Right ventricle myocardium inferior (tissue), 1 donor: ENCODE measurements around the gene LYPD3. TPM values are rescaled to one million over a fixed set of nuclear protein-coding genes. Genes with fewer than 3 reads are reported as not detected.
"Not testable (repeated sequence)": the region's sequence is repeated elsewhere in the genome, so short reads cannot be mapped to it uniquely, and the experiment has no call there.

Experiments
- ATAC-seq: fragments of 200-7000 bp; cut with Tn5 transposase; one replicate; pipeline ENCODE4 v1.9.1; 2020; ENCODE audit warnings: mild to moderate bottlenecking, moderate library complexity
- DNase-seq: peaks from one replicate; pipeline ENCODE4 v3.0.0; 2021; ENCODE audit errors: missing footprints
- intact Hi-C: fragments of 100-400 bp; cut with DNase I; formaldehyde crosslinking; loops from one replicate; pipeline ENCODE4 v1.11.0; 2022
- long read RNA-seq: library from polyadenylated mRNA; unstranded; transcript quantifications from one replicate; pipeline ENCODE4 v2.0.0, GENCODE V29; 2021
- total RNA-seq: library from RNA; stranded (reverse); fragmentation: NEBNext Ultra II Directional; extraction: Animal tissue kit (Norgen Biotek cat#: 25700); gene quantifications from one replicate; pipeline ENCODE4 v1.2.1, GENCODE V29; 2021
- donor health status: DM: no; HTN: yes; CAD: no; lungs with severe emphysema.

LYPD3 gene
- total RNA-seq = 0.19 TPM
- long read RNA-seq = 0 reads

GRCh38 chr19:43465468-43466120, at the start of gene LYPD3:
TSS of gene LYPD3 (minus strand) at chr19:43465608. CDS start at chr19:43465571, 37 bp downstream.
- no peak for ATAC-seq
- intact Hi-C loops = loop anchor here (10.0 kb wide), 1 partner anchor 129 kb away; the partner anchor contains the start of genes IRGQ and ZNF576
- DNase-seq = peak; percentile 53

- intact Hi-C loops, ATAC-seq: not testable (repeated sequence)
Observed at GRCh38 chr19:43512399-43512798, 47.0 kb upstream of the LYPD3 start.

GRCh38 chr19:43511324-43511723, 45.9 kb upstream of the LYPD3 start:
- intact Hi-C loops = no loop called here
- DNase-seq (no peak), ATAC-seq (no peak)

More at GRCh38 chr19:43512399-43512798, 47.0 kb upstream of the LYPD3 start:
- not testable (repeated sequence) for DNase-seq

GRCh38 chr19:43510713-43511112, 45.3 kb upstream of the LYPD3 start:
- DNase-seq = no peak
- intact Hi-C loops = no loop called here
- ATAC-seq = no peak

- ATAC-seq = no peak
- no peak for DNase-seq
- intact Hi-C loops = no loop called here
Observed at GRCh38 chr19:43507880-43508279, 42.5 kb upstream of the LYPD3 start.

- intact Hi-C loops = no loop called here
Observed at GRCh38 chr19:43506629-43507028, 41.2 kb upstream of the LYPD3 start.

GRCh38 chr19:43505941-43506340, 40.5 kb upstream of the LYPD3 start:
- ATAC-seq = no peak
- DNase-seq = no peak
- intact Hi-C loops = loop anchor here (2.0 kb wide), 1 partner anchor 43 kb away; no protein-coding TSS in a partner anchor

More at GRCh38 chr19:43506629-43507028, 41.2 kb upstream of the LYPD3 start:
- ATAC-seq (no peak), DNase-seq (no peak)

- ATAC-seq (no peak), DNase-seq (no peak)
- intact Hi-C loops = loop anchor here (2.0 kb wide), 1 partner anchor 42 kb away; no protein-coding TSS in a partner anchor
Observed at GRCh38 chr19:43505186-43505456, 39.7 kb upstream of the LYPD3 start.

GRCh38 chr19:43504426-43505185, 39.2 kb upstream of the LYPD3 start, which contains the start of gene PHLDB3:
TSS of gene PHLDB3 (minus strand) at chr19:43504746. CDS start at chr19:43504118, 628 bp downstream.
- DNase-seq (peak; percentile 67), ATAC-seq (peak; percentile 9)
- intact Hi-C loops = loop anchor here (2.0 kb wide), 1 partner anchor 42 kb away; no protein-coding TSS in a partner anchor

- peak; percentile 99 for ATAC-seq
- intact Hi-C loops = loop anchor here (2.0 kb wide), 1 partner anchor 41 kb away; no protein-coding TSS in a partner anchor
- DNase-seq = peak; percentile 98
Observed at GRCh38 chr19:43503501-43504425, 38.4 kb upstream of the LYPD3 start.

- intact Hi-C loops = no loop called here
- DNase-seq (no peak), ATAC-seq (no peak)
Observed at GRCh38 chr19:43502419-43502976, 37.1 kb upstream of the LYPD3 start.

GRCh38 chr19:43501661-43502418, 36.4 kb upstream of the LYPD3 start:
- ATAC-seq (no peak), DNase-seq (no peak)
- intact Hi-C loops = no loop called here

GRCh38 chr19:43499042-43499441, 33.6 kb upstream of the LYPD3 start:
- intact Hi-C loops = no loop called here
- DNase-seq (no peak), ATAC-seq (no peak)

- intact Hi-C loops = no loop called here
- DNase-seq (no peak), ATAC-seq (peak; percentile 72)
Observed at GRCh38 chr19:43498233-43498842, 32.9 kb upstream of the LYPD3 start.

- intact Hi-C loops = loop anchor here (2.0 kb wide), 1 partner anchor 22 kb away; no protein-coding TSS in a partner anchor
- ATAC-seq (no peak), DNase-seq (no peak)
Observed at GRCh38 chr19:43496960-43497359, 31.6 kb upstream of the LYPD3 start.

GRCh38 chr19:43495082-43495481, 29.7 kb upstream of the LYPD3 start:
- no peak for ATAC-seq
- intact Hi-C loops = no loop called here
- no peak for DNase-seq

GRCh38 chr19:43490759-43491158, 25.4 kb upstream of the LYPD3 start:
- intact Hi-C loops = no loop called here
- ATAC-seq (no peak), DNase-seq (no peak)
